HCT116 (cell line): Measurements from ENCODE around the gene SFRP2. TPM values are rescaled to one million over a fixed set of nuclear protein-coding genes. Genes with fewer than 3 reads are reported as not detected.

ENCODE experiments used
- ATAC-seq: fragments of 200-7000 bp; cut with Tn5 transposase; 2 replicates; pipeline ENCODE4 v1.9.1; 2020; ENCODE audit warnings: mild to moderate bottlenecking, moderate library complexity
- BruUV-seq: library from RNA; stranded (reverse); fragments of 400-500 nt; replicated peaks from 2 replicates; lab custom pipeline; 2021; lab: Mats Ljungman, UMichigan
- CTCF ChIA-PET: fragments of 300-600 bp; sonication (Branson Sonifier 250); formaldehyde crosslinking; loops from one replicate; lab custom pipeline; 2021; ENCODE audit warnings: antibody characterized with exemption; lab: Charles Lee
- POLR2A ChIA-PET: fragments of 300-600, 350-600 bp; sonication (Branson Sonifier 250); formaldehyde crosslinking; loops from one replicate; lab custom pipeline; 2021; ENCODE audit warnings: antibody characterized with exemption; lab: Charles Lee
- RAD21 ChIA-PET, 2 experiments: fragments of 300-600 bp; sonication (Branson Sonifier 250); formaldehyde crosslinking; loops; one replicate each; lab custom pipeline; 2023; ENCODE audit warnings: low total read pairs in 2 of 2; ENCODE audit not compliant: uncharacterized antibody in 2 of 2, unreplicated experiment in 2 of 2, low non-redundant PET in 1 of 2; lab: Charles Lee
- DNase-seq: peaks from one replicate; pipeline ENCODE4 v3.0.0-alpha.2; 2010; ENCODE audit warnings: low read depth, low spot score
- H2AFZ ChIP-seq: fragments of 200-600 bp; shearing (Covaris generic), sonication (generic); 2 replicates; pipeline ENCODE4 v1.6.1; 2017; ENCODE audit warnings: low read depth, mixed run types, mixed read lengths, antibody characterized with exemption, low read length; ENCODE audit not compliant: poor library complexity, severe bottlenecking
- H3K27ac ChIP-seq: 2 replicates; pipeline ENCODE4 v1.5.1; 2012; ENCODE audit warnings: low read depth, low read length
- H3K27me3 ChIP-seq: fragments of 200-600 bp; sonication (generic); 2 replicates; pipeline ENCODE4 v1.6.1; 2016; ENCODE audit warnings: mixed run types, low read length, mixed read lengths; ENCODE audit not compliant: insufficient read depth
- H3K36me3 ChIP-seq, 2 experiments: fragments of 200-500 bp in 1 of 2; fragments of 200-600 bp in 1 of 2; sonication (Bioruptor generic) in 1 of 2; sonication (generic) in 1 of 2; 2 replicates each; pipeline versions ENCODE4 v1.5.1 to v1.6.1; 2014 to 2016; ENCODE audit warnings: low read length in 2 of 2, inconsistent platforms in 1 of 2, mixed read lengths in 1 of 2, mixed run types in 1 of 2; ENCODE audit not compliant: insufficient read depth in 2 of 2, control insufficient read depth in 1 of 2
- H3K4me1 ChIP-seq, 2 experiments: fragments of 200-600 bp in 1 of 2; sonication (generic) in 1 of 2; 2 replicates each; pipeline versions ENCODE4 v1.5.1 to v1.6.1; 2012 to 2017; ENCODE audit warnings: low read length in 2 of 2, inconsistent platforms in 1 of 2, mild to moderate bottlenecking in 1 of 2, mixed read lengths in 1 of 2, mixed run types in 1 of 2, moderate library complexity in 1 of 2; ENCODE audit not compliant: insufficient read depth in 2 of 2, control insufficient read depth in 1 of 2
- H3K4me2 ChIP-seq: fragments of 200-600 bp; sonication (generic); 2 replicates; pipeline ENCODE4 v1.6.1; 2017; ENCODE audit warnings: mixed run types, low read length, mixed read lengths
- H3K4me3 ChIP-seq, 2 experiments: fragments of 200-600 bp in 1 of 2; sonication (generic) in 1 of 2; replicated peaks in 1 of 2; 2 replicates each; pipeline ENCODE4 v1.5.1; 2011 to 2016; ENCODE audit warnings: low read length in 2 of 2, control low read depth in 1 of 2, low read depth in 1 of 2, mild to moderate bottlenecking in 1 of 2, mixed read lengths in 1 of 2, mixed run types in 1 of 2
- H3K79me2 ChIP-seq: fragments of 200-600 bp; sonication (generic); 2 replicates; pipeline ENCODE4 v1.6.1; 2017; ENCODE audit warnings: mild to moderate bottlenecking, mixed run types, low read length, moderate library complexity, mixed read lengths; ENCODE audit not compliant: insufficient read depth
- H3K9ac ChIP-seq: fragments of 200-600 bp; sonication (generic); 2 replicates; pipeline ENCODE4 v1.6.1; 2016; ENCODE audit warnings: low read length, mixed read lengths
- H3K9me2 ChIP-seq: fragments of 200-600 bp; sonication (generic), shearing (Covaris generic); 2 replicates; pipeline ENCODE4 v1.6.1; 2017; ENCODE audit warnings: mixed run types, mild to moderate bottlenecking, moderate library complexity; ENCODE audit not compliant: insufficient read depth
- H3K9me3 ChIP-seq, 2 experiments: fragments of 200-500 bp in 1 of 2; fragments of 200-600 bp in 1 of 2; sonication (Bioruptor generic) in 1 of 2; sonication (generic) in 1 of 2; 2 replicates each; pipeline ENCODE4 v1.6.1; 2014 to 2017; ENCODE audit warnings: low read length in 2 of 2, mixed read lengths in 2 of 2, inconsistent platforms in 1 of 2, low read depth in 1 of 2, mild to moderate bottlenecking in 1 of 2, mixed run types in 1 of 2, moderate library complexity in 1 of 2; ENCODE audit not compliant: control insufficient read depth in 1 of 2, insufficient read depth in 1 of 2
- H4K20me1 ChIP-seq: fragments of 200-600 bp; sonication (generic), shearing (Covaris generic); 2 replicates; pipeline ENCODE4 v1.6.1; 2017; ENCODE audit warnings: mixed run types, mild to moderate bottlenecking, moderate library complexity; ENCODE audit not compliant: insufficient read depth
- ATF3 ChIP-seq: IDR thresholded peaks from 2 replicates; pipeline ENCODE4 v1.6.1; 2012
- CBX3 ChIP-seq: IDR thresholded peaks from 2 replicates; pipeline ENCODE4 v1.6.1; 2012; ENCODE audit warnings: low read depth
- CEBPB ChIP-seq: IDR thresholded peaks from 2 replicates; pipeline ENCODE4 v1.6.1; 2012; ENCODE audit warnings: low read depth
- EGR1 ChIP-seq: IDR thresholded peaks from 2 replicates; pipeline ENCODE4 v1.6.1; 2012; ENCODE audit warnings: low read depth
- ELF1 ChIP-seq: IDR thresholded peaks from 2 replicates; pipeline ENCODE4 v1.6.1; 2012; ENCODE audit warnings: low read depth, borderline replicate concordance
- EZH2phosphoT487 ChIP-seq: fragments of 200-600 bp; IDR thresholded peaks from 2 replicates; pipeline ENCODE4 v1.6.1; 2018; ENCODE audit warnings: antibody characterized with exemption, borderline replicate concordance
- FOSL1 ChIP-seq: IDR thresholded peaks from 2 replicates; pipeline ENCODE4 v1.6.1; 2012; ENCODE audit warnings: low read depth
- JUND ChIP-seq: IDR thresholded peaks from 2 replicates; pipeline ENCODE4 v1.6.1; 2012
- MAX ChIP-seq: IDR thresholded peaks from 2 replicates; pipeline ENCODE4 v1.6.1; 2012
- POLR2A ChIP-seq: IDR thresholded peaks from 2 replicates; pipeline ENCODE4 v1.7.0; 2011; ENCODE audit warnings: borderline replicate concordance; ENCODE audit not compliant: insufficient read depth, insufficient read length; ENCODE audit errors: extremely low read depth
- POLR2AphosphoS5 ChIP-seq: IDR thresholded peaks from 2 replicates; pipeline ENCODE4 v1.6.1; 2011; ENCODE audit warnings: mild to moderate bottlenecking, low read depth, low read length, moderate library complexity
- RAD21 ChIP-seq: IDR thresholded peaks from 2 replicates; pipeline ENCODE4 v1.6.1; 2012; ENCODE audit warnings: low read depth, mild to moderate bottlenecking
- SIN3A ChIP-seq: IDR thresholded peaks from 2 replicates; pipeline ENCODE4 v1.6.1; 2012; ENCODE audit warnings: low read depth
- SP1 ChIP-seq: IDR thresholded peaks from 2 replicates; pipeline ENCODE4 v1.6.1; 2012; ENCODE audit warnings: low read depth
- TCF7L2 ChIP-seq: IDR thresholded peaks from 2 replicates; pipeline ENCODE4 v1.7.0; 2011; ENCODE audit warnings: borderline replicate concordance, inconsistent platforms; ENCODE audit not compliant: insufficient read depth, insufficient read length; ENCODE audit errors: extremely low read depth
- YY1 ChIP-seq: IDR thresholded peaks from 2 replicates; pipeline ENCODE4 v1.6.1; 2011; ENCODE audit warnings: low read length, low read depth, moderate library complexity, mild to moderate bottlenecking; ENCODE audit not compliant: insufficient replicate concordance; ENCODE audit errors: extremely low read depth
- ZBTB33 ChIP-seq: IDR thresholded peaks from 2 replicates; pipeline ENCODE4 v1.6.1; 2011; ENCODE audit warnings: mild to moderate bottlenecking, low read length, moderate library complexity; ENCODE audit not compliant: insufficient replicate concordance; ENCODE audit errors: extremely low read depth
- ZFX ChIP-seq: fragments of 450-650 bp; IDR thresholded peaks from 2 replicates; pipeline ENCODE4 v1.6.1; 2017
- intact Hi-C: fragments of 100-400 bp; cut with micrococcal nuclease; formaldehyde crosslinking; loops from 2 replicates; pipeline ENCODE4 v1.10.0; 2022
- total RNA-seq: library from RNA; stranded (reverse); gene quantifications from one replicate; pipeline ENCODE4 v1.2.1, GENCODE V29; 2021; ENCODE audit not compliant: unreplicated experiment

The SFRP2 gene
- total RNA-seq, 1 experiment from 2014 or later, result 0.22 TPM

- Histone ChIP-seq H3K4me2 (no peak overlapping the region), H2AFZ (no peak overlapping the region), H3K27ac (no peak overlapping the region), H3K9me3 (no peaks in the 10 kb centered on the region), H3K9me2 (no peaks in the 10 kb centered on the region), H3K4me1 (no peaks in the 10 kb centered on the region), H3K36me3 (no peaks in the 10 kb centered on the region), H3K9ac (no peak overlapping the region), H3K27me3 (no peaks in the 10 kb centered on the region), H3K79me2 (no peaks in the 10 kb centered on the region), H4K20me1 (no peaks in the 10 kb centered on the region), H3K4me3 (no peak overlapping the region)
- TF ChIP-seq EGR1 (no peak), ZBTB33 (no peak), MAX (no peak), POLR2AphosphoS5 (no peak), SIN3A (no peak), SP1 (no peak), POLR2A (no peak), CEBPB (no peak), YY1 (no peak), ELF1 (no peak), JUND (no peak), CBX3 (no peak), EZH2phosphoT487 (no peak), ATF3 (no peak), ZFX (no peak), FOSL1 (no peak), RAD21 (no peak), TCF7L2 (no peak)
- POLR2A ChIA-PET, result no interaction called here
- RAD21 ChIA-PET, result no interaction called here
- no TSS peak for BruUV-seq
- ATAC-seq (no peak), DNase-seq (no peak)
- intact Hi-C loops, result no loop called here
- CTCF ChIA-PET, result no interaction called here
These were observed 8.7 kb downstream of the SFRP2 start for GRCh38 chr4:153780221-153780620.
